Measurements from ENCODE around the gene MSI2.

Gene MSI2

GRCh38 chr17:57541049-57541448 is 284.7 kb downstream of the MSI2 start (continued):
- no peak for TF ChIP-seq TSHZ2 (CRISPR knock-in tag; IDR thresholded peaks at IDR 0.05)
- TF ChIP-seq CSDC2 (CRISPR knock-in tag; IDR thresholded peaks at IDR 0.05): no peak
- no peak for TF ChIP-seq OSR1 (CRISPR knock-in tag; IDR thresholded peaks at IDR 0.05)
- TF ChIP-seq ZC3H10 (CRISPR knock-in tag; IDR thresholded peaks at IDR 0.05): no peak
- no peak for TF ChIP-seq ARNTL (CRISPR knock-in tag; IDR thresholded peaks at IDR 0.05; ENCODE audit: borderline replicate concordance, low read depth)

GRCh38 chr17:57541472-57542394 is 285.4 kb downstream of the MSI2 start:
- TF ChIP-seq CSDC2 (CRISPR knock-in tag; IDR thresholded peaks at IDR 0.05): no peak
- peak; percentile 74; the same call in 1 of the 2 replicates for TF ChIP-seq PPARA (CRISPR knock-in tag; IDR thresholded peaks at IDR 0.05; ENCODE audit: borderline replicate concordance)
- no peak for TF ChIP-seq ZC3H10 (CRISPR knock-in tag; IDR thresholded peaks at IDR 0.05)
- no peak for TF ChIP-seq ZFP30 (CRISPR knock-in tag; IDR thresholded peaks at IDR 0.05)
- peak; percentile 78 for TF ChIP-seq SNAI2 (CRISPR knock-in tag; IDR thresholded peaks at IDR 0.05)
- TF ChIP-seq GLIS3 (CRISPR knock-in tag; IDR thresholded peaks at IDR 0.05): 0 out of 2 replicates have a peak, but pooled peaks have one; percentile 72
- no peak for TF ChIP-seq OSR1 (CRISPR knock-in tag; IDR thresholded peaks at IDR 0.05)
- 0 out of 2 replicates have a peak, but pooled peaks have one; percentile 70 for TF ChIP-seq ZFP3 (CRISPR knock-in tag; IDR thresholded peaks at IDR 0.05)
- TF ChIP-seq PATZ1 (CRISPR knock-in tag; IDR thresholded peaks at IDR 0.05; ENCODE audit: borderline replicate concordance): no peak
- peak; percentile 46; the same call in 1 of the 2 replicates for TF ChIP-seq ZNF70 (CRISPR knock-in tag; IDR thresholded peaks at IDR 0.05)
- peak; percentile 80; the same call in 1 of the 2 replicates for TF ChIP-seq TSHZ2 (CRISPR knock-in tag; IDR thresholded peaks at IDR 0.05)
- TF ChIP-seq ZNF565 (CRISPR knock-in tag; conservative IDR thresholded peaks at IDR 0.05; ENCODE audit: low read depth): peak; percentile 87
- TF ChIP-seq CSRNP3 (CRISPR knock-in tag; IDR thresholded peaks at IDR 0.05): peak; percentile 44; the same call in 1 of the 2 replicates
- peak; percentile 58; the same call in 1 of the 2 replicates for TF ChIP-seq ISL1 (CRISPR knock-in tag; IDR thresholded peaks at IDR 0.05)
- TF ChIP-seq TCF4 (CRISPR knock-in tag; IDR thresholded peaks at IDR 0.05; ENCODE audit: borderline replicate concordance): peak; percentile 85
- TF ChIP-seq POU6F1 (CRISPR knock-in tag; IDR thresholded peaks at IDR 0.05; ENCODE audit: borderline replicate concordance, low read depth): no peak
- no peak for TF ChIP-seq ARNTL (CRISPR knock-in tag; IDR thresholded peaks at IDR 0.05; ENCODE audit: borderline replicate concordance, low read depth)
- TF ChIP-seq ESRRG (CRISPR knock-in tag; IDR thresholded peaks at IDR 0.05): no peak
- TF ChIP-seq BACH2 (CRISPR knock-in tag; IDR thresholded peaks at IDR 0.05; ENCODE audit: borderline replicate concordance): peak; percentile 76; the same call in 1 of the 2 replicates
- no peak; the same call in 1 of the 2 replicates for TF ChIP-seq ZNF8 (CRISPR knock-in tag; IDR thresholded peaks at IDR 0.05)
- TF ChIP-seq TOX (CRISPR knock-in tag; IDR thresholded peaks at IDR 0.05; ENCODE audit: borderline replicate concordance): no peak
- TF ChIP-seq RARB (CRISPR knock-in tag; IDR thresholded peaks at IDR 0.05): no peak
- peak; percentile 95 for TF ChIP-seq CREB5 (CRISPR knock-in tag; IDR thresholded peaks at IDR 0.05; ENCODE audit: low read depth)
- ATAC-seq: peak; percentile 90
